Measurements from ENCODE around the gene PPP1R15B. TPM values are rescaled to one million over a fixed set of nuclear protein-coding genes. Genes with fewer than 3 reads are reported as not detected.

The PPP1R15B gene
- polyA plus RNA-seq (2013, experiment 1 of 2; ENCODE audit: insufficient read length) = 24.2 TPM
- polyA plus RNA-seq (2013, experiment 2 of 2; ENCODE audit: insufficient read length) = 21.6 TPM

DNA sequence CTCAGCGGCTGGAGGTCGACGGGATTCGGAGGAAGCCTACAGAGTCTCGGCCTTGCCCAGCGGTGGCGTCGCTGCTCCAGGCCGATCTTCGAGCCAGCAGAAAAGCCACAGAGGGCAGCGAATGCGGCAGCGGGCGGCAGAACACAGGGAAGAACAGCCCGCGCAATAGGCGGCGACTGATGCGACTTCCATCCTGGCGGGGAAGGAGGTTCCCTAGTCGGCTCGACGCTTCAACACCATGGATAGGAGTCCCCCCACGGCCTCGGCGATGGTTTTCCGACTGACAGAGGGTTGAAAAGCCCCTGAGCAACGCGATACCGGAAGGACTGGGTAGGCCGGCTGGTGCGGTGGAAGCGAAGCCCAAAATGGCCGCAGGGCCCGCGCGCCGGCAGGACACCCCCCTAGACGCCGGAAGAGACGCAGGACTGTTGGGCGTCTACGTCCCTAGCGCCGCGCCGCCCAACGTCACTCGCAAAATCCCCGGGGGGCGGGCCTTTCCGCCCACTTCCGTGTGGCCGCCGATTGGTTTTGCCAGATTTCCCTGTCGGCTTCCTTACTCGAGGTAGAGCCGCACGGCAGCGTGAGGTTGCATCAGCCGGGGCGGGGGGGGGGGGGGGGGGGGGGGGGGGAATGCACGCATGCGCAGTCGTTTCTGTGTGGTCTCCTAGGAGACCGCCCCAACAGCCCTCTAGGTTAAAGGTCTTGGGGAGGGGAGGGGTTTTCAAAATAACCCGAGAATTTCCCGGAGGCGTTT is at the start of gene PPP1R15B:
Gene PPP1R15B, minus strand, starts transcription at position 367 of the 754 bp plus-strand sequence. CDS start 406 bp downstream, outside the sequence.
- DNase-seq = peak; percentile 99

DNA sequence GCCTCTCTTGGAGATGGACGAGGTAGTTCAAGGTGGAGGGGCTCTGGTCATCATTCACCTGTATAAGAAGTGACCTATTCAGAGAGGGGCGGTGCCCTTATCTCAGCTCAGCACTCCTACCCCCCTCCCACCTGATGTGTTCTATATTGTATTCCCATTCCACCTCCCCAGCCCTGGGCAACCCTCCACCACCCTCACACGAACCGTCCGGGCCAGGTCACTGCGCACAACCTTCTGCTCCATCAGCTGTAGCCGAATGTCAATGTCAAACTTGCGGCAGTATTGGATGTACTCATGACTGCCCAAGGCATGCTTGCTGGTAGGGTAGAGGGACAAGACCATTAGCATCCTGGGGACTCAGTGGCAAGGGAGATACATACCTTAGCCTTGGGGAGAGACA is 48.7 kb upstream of the PPP1R15B start:
- DNase-seq = no peak

DNA sequence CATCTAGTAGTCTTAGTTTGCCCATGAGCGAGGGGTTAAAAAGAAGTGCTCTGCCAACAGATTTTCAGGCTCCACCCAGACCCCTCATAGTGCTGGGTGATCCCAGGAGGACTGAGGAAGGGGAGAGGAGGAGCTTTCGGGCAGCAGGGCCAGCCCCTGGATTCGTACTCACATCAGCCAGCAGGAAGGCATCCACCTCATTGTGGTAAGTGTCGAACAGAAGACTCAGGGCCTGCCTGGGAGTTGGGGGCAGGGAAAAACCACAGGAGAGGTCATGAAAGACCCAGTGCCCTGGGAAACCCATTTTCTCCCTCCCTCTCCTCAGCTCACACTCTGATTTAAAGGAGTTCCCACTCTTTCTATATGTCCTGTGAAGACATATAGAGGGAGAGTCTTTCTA is 48.1 kb upstream of the PPP1R15B start:
- no peak for DNase-seq

DNA sequence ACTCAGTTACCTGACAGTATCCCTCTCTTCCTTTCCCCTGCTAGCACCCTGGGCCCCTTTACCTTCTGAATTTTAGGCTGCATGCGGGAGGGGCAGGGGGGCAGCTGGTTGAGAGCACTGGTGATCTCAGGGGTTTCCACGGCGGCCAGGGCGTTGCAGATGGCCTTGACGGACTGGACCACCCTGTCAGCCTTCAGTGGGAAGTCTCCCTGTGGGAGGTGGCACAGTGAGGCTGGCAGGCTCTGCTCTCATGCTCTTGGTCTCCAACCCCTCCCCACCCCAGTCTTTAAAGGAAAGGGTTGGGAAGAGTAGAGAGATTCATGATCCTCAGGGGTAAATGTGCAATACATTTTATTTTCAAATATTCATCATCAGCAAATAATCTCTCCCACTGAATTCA is 46.0 kb upstream of the PPP1R15B start:
- no peak for DNase-seq

DNA sequence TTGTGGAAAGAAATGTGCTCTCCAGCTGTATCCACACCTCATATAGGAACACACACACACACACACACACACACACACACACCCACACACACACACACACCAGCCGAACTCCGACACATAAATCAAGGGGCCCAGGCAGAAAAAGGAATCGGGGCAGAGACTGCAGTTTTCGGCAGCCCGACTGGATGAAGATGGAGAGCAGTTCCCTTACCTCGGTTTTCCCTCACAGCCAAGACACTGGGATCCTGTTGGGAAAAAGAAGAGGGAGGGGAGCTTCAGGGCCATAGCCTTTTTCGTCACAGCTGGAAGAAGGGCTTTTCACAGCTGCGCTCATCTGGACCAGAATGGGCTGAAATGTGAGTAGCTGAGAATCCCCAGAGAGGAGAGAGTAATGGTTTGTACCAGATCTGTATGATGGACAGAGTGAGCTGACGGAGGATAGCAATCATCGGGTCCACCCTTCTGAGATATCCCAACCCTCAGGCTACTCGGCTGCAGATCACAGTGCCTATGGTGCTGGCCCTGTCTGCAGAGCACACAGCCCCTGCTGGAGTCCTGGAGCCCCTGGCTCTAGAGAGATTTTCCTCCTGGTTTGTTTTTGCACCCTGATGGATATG is 45.3 kb upstream of the PPP1R15B start:
- DNase-seq = no peak

DNA sequence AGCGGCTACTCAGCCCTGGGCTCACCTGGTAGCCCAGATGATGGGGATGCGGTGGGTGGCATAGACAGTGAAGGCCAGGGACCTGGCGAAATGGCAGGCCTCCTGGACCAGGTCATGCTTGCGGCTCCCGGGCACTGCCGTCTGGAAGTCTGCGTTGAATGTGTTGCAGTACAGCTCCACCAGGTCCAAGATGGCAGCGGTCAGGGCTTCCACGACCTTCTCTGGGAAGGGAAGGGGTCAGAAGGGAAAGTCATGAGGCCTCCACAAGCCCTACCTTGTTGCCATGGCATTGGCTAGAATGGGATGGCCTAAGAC is 44.2 kb upstream of the PPP1R15B start:
- no peak for DNase-seq

DNA sequence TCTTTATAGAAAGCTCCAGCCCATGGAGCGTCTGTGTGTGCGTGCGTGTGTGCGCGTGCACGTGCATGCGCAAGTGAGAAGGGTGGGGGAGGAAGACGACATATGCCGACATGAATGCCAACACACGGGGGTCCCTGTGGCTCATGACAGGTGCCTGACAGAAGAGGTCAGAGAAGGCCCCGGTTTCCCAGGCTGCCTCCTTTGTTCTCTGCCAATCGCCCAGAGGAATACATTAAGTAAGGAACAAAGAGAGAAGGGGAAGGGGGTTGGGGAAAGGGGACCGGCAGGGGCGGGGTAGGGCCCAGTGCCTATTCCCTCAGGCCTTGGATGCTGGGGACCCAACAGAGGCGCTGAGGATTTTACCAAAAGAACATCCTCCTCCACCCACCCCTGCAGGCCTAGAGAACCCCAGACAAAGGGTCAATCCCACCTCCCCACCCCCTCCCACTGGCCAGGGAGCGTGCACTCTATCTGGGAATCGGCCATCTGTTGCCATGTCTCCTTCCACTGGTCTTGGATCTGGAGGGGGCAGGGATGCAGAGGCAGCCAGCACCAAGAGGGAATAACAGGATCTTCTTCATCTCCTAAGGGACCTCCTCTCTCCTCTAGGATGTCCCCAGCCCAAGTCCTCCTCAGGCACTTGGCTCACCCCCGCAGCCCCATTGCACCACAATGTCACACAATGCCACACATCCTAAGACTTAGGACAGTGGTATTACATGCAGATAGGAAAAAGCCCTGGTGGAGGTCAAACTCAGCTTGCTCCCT is 43.6 kb upstream of the PPP1R15B start:
- DNase-seq = no peak

DNA sequence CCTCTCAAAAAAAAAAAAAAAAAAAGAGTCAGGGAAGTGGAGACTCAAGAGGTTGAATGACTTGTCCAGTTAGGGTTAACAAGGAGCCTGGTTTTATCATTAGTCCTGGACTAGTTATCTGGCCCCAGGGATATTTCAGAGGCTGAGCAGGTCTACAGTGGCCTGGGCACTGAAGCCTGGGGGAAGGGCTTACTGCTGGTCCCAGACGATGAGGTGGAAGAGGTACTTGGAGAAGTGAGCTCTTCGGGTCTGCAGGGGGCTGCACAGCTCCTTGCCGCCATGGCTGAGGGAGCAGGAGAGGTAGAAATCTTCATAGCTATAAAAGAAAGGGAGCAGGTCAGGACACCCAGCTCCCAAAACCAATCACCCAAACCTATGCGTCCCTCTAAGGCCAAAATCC is 42.9 kb upstream of the PPP1R15B start:
- DNase-seq = no peak

DNA sequence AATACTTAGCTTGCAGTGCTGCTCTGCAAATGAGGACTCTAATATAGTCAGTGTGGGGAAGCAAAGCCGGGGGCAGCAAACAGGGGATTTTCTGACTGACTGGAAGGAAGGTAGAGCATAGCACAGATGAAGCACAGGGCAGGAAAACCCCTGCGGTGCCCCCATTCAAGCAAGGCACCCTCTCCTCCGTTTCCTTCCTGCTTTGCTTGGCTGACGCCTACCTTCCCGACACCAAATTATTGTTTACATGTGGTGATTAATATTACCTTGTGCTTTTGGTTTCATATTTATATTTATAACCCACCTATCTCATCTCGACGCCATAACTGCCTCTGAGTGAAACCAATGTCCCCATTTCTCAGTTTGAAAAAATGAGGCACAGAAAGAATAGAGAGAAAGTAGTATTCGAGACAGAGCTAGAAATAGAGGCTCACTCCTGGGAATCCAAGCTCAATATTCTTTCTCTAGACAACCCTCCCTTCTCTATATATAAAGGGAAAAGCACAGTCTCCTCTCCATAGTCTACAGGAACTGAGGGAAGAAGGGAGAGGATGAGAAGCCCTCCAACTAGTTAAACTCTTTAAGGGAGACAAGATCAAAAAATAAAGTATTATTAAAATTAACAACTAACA is 41.6 kb upstream of the PPP1R15B start:
- no peak for DNase-seq

DNA sequence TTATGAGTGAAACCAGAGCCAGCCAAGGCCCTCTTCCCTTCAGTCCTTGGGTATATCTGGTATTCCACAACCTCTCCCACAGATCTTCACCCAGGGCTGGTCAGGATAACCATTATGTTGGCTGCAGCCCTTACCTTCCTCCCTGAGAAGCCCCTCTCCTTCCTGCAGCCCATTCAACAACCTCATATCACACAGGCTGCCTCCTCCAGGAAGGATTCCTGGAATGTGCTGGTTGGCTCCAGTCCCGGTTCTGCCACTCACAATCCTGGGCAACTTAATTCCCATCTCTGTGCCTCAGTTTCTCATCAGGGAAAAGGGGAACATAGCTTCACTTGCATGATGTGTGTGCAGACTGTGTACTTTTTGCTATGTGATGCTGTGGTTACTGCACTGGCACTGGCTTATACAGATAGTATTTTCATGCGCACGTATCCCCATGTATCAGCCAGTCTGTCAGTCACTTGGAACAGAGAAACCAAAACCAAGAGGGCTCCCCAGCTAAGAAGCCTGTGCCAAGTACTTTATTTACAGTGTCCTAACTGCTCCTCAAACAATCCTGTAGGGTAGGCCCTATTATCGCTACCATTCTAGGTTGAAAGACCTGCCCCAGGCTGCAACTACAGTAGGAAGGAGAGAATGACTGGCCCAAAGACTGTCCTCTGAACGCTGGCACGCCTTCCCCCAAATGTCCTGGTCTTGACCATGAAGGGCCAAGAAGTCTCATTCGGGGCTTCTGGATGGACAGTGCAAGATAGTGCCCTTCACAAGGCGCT is 39.9 kb upstream of the PPP1R15B start:
- no peak for DNase-seq

DNA sequence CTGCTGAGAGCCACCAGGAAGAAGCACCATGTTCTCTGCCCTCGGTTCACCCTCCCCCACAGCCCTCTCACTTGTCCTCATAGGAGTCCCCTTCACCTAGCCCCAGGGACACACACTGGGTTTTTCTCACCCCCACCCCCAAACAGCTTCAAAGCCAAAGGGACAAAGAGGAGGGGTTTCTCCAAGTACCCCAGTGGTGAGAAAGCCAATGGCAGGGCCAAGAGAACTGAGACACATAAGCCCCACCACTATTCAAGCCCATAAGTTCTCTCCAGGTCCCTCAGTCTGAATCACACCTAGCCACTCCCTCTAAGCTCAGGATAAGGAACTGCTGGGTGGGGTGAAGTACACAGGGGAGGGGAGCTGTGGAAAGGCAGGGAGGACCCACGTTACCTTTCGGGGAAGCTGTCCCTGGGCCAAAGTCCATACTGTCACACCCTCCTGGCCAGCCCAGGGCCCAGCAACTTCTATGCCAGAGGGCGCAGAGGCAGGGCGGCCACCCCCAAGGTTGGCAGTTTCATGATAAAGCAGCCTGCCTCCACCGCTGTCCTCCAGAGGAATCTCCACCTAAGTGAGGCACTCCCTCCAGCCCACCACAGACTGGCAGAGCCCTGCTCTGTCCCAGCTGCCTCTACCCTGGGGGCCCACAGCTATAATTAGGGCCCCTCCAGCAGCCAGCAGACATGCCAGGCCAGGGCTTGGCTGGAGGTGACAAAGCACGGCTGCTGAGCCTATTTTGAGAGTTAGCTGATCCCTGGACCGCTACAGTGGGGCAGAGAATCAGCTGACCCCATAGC is 39.0 kb upstream of the PPP1R15B start:
- no peak for DNase-seq

DNA sequence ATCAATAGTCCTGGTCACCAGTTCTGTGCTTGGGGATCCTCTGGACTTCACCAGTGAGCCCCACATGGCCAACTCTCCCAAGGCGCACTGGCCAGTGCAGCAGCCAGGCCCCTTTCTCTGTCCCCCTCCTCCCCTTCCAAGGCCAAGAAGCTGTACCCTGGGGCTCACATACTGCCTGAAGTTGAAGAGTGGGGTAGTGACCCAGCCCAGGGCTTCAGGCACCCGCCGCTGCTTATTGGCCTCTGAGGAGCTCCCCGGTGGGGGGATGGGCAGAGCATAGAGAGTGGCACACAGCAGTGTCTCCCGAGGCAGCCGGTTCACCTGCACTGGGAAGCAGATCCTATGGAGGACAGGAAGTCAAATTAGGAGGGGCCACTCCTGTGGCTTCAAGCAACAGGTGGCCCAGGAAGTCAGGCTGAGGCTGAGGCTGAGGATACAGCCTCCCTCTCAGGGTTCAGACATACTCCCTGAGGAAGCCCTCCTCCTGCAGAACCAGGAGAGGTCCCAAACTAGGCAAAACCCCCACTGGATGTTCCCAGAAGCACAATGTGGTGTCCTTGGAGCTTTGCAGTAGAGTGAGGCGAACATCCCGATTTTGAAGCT is 38.2 kb upstream of the PPP1R15B start:
- no peak for DNase-seq

DNA sequence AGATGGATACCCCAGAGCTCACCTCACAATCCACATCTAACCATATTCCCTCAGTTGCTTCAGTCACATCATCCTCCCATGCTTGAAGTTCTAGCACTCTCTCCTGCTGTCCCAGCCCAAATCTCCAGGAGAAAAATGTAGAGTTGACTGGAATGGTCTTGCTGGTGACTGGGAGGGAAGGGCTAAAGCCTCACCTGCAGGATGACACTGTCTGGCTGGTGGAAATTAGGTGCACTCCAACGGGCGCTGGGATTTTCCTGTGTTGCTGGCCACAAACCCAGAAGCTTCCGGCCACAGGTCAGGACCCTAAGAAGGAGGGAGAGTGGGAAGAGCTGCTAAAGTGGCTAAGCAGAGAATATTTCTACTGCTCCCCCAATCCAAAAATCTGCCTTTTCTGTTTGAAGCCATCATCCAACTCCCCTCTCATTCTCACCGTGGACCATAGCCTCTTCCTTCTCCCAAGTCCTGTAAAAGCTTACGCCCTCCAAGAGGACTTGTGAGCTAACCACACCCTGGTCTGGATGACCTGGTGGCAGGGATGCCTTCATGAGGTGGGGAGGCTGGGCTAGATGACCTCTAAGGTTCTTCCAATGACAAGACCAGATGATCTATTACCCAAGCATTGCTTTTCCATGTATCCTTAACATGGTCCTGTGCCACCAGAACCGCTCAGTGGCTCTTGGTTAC is 37.5 kb upstream of the PPP1R15B start:
- DNase-seq = no peak

DNA sequence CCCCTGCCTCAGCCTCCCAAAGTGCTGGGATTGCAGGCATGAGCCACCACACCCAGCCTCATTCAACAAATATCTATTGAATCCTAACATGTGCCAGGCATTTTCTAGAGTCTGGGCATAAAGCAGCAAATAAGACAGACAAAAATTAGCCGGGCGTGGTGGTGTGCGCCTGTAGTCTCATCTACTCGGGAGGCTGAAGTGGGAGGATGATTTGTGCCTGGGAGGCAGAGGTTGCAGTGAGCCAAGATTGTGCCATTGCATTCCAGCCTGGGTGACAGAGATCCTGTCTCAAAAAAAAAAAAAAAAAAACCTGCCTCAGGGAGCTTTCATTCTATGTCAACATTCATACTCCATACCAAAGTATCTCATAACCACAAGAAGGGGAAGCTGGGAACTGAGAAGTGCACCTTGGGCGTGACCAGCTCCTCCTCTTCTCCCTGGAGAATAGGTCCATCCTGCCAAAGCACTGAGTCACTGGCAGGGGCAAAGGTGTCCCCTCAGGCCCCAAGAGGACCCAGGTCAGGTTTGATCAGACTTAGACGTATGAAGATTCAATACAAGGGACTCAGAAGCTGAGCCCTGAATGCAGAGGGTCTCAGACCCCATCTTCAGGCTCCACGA is 36.8 kb upstream of the PPP1R15B start:
- DNase-seq = peak; percentile 16

DNA sequence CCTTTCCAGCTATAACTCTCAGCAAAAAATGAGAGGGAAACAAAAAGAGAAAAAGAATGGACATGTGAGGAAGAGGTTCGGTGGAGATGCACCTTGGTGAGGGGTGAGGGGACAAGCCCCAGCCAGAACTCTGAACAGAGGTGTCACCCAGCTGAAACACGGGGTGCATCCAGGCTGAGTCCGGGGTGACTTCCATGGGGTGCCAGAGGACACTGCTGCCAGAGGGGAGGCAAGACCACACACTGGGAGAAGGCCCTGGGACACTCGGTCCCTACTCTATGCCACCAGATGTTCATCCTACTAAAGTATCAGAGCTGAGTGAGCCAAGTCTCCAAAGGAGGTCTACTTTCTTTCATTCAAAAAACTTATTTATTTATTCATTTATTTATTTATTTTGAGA is 36.1 kb upstream of the PPP1R15B start:
- DNase-seq = no peak

DNA sequence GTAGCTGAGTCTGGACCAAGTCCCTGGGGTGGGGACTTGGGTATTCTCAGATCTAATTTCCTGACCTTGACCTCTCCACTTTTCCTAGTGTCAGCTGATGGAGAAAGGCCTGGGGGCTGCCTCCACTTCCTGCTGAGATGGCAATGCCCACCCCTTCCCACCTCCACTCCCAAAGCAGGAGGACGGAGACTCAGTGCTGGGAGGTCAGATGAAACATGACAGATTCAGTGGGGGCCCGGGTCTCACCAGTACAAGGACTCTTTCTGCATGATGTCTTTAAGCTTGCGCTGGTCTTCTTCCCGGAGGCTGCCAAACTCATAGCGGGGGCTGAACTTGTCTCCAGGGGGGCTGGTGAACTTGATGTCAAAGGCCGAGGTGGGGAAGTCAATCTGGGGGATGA is 35.6 kb upstream of the PPP1R15B start:
- DNase-seq = no peak

DNA sequence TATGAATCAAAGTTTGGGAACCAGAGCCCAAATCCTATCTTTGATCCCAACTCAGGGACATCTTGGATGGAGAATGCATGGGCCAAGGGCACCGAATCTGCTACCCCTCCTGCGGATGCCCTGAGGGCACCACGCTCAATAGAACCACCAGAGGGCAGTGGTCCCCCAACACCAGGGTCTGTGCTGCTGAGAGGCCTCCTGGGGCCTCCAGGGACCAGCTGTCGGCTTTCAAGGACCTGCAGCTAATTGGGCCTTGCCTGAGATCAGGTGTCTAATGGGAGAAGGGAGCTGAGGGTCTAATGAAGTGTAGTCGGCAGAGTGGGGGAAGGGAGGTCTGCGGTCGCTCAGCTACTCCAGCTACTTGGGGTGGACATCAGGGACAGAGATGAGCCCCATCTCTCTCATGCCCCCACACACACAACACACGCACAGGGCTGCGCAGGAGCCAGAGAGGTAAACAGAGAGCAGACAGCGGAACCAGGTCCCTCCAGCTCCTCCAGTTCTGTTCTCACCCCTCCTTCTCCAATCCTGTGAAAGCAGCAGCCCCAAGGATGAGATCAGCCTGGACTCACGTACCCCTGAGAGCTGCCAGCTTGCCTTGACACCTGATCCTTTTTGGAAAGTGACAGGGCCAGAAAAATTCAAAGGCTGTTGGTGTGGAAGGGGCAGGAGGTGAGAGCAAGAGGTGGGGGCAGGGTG is 34.9 kb upstream of the PPP1R15B start:
- peak; percentile 59 for DNase-seq

DNA sequence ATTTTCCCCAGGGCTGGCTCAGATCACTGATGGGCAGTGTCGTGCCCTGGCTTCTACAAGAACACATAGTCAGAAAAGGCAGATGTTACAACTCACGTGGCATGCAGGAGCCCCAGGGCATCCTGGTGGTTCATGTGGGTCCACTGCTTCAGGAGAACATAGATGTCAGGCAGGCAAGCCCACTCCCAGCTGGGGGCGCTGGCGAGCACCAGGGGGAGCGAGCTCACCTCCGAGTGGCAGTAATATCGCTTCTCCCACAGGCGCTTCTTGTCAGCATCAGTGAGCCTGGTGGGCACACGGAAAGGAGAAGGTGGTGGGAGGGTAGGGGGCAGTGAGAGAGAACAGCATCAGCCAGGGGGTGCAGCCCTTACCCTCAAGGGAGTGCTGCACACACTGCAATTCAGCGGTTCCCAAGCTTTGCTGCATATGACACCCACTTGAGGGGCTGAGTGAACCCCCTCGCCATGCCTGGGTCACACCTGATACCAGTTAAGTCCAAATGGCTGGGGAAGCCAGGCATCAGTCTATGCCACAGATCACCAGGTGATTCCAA is 34.3 kb upstream of the PPP1R15B start:
- DNase-seq = peak; percentile 35
